Body of pancreas (tissue), 4 donors: Measurements from ENCODE around the gene L3HYPDH. TPM values are rescaled to one million over a fixed set of nuclear protein-coding genes. Genes with fewer than 3 reads are reported as not detected.

Source experiments
- ATAC-seq: fragments of 150-250 bp; one replicate; pipeline ENCODE4 v1.9.1; 2016
- DNase-seq, 4 donors: peaks; one replicate each; pipeline ENCODE4 v3.0.0-alpha.2; 2019
- H3K27ac ChIP-seq, 4 donors: fragments of 200-600 bp; sonication (generic); 1 replicate in 3 of 4; 2 replicates in 1 of 4; pipeline versions ENCODE4 v1.5.1 to v1.6.1; 2016 to 2019; ENCODE audit warnings: mild to moderate bottlenecking in 1 of 4, mixed read lengths in 1 of 4, moderate library complexity in 1 of 4
- H3K27me3 ChIP-seq, 2 donors: fragments of 200-600 bp; sonication (generic); one replicate each; pipeline ENCODE4 v1.6.0; 2016; ENCODE audit warnings: mild to moderate bottlenecking in 1 of 2
- H3K36me3 ChIP-seq, 2 donors: fragments of 200-600 bp; sonication (generic); replicated peaks in 1 of 2; 2 replicates each; pipeline ENCODE4 v1.5.1; 2016; ENCODE audit warnings: low read depth in 2 of 2; ENCODE audit not compliant: insufficient read depth in 1 of 2
- H3K4me1 ChIP-seq: fragments of 200-600 bp; sonication (generic); one replicate; pipeline ENCODE4 v1.6.0; 2016
- H3K4me3 ChIP-seq, 2 donors: fragments of 200-600 bp; sonication (generic); 1 replicate in 1 of 2; 2 replicates in 1 of 2; pipeline ENCODE4 v1.5.1; 2016 to 2019
- H3K9me3 ChIP-seq, 3 donors: fragments of 200-600 bp; sonication (generic); 1 replicate in 2 of 3; 2 replicates in 1 of 3; pipeline ENCODE4 v1.5.1; 2016
- CTCF ChIP-seq, 7 experiments: fragments of 450-650 bp in 4 of 7; fragments of 200-600 bp in 3 of 7; sonication (generic) in 3 of 7; IDR thresholded peaks; one replicate each; pipeline ENCODE4 v1.5.1; 2016 to 2019; ENCODE audit warnings: antibody characterized with exemption in 7 of 7
- POLR2A ChIP-seq, 3 donors: fragments of 450-650 bp; IDR thresholded peaks; one replicate each; pipeline ENCODE4 v1.6.1; 2016; ENCODE audit warnings: antibody characterized with exemption in 3 of 3, mild to moderate bottlenecking in 2 of 3
- WGBS, 2 donors: methylation state at CpG; one replicate each; pipeline ENCODE4 v1.1.5; 2017; 5-methylcytosine and 5-hydroxymethylcytosine counted together
- intact Hi-C: fragments of 100-400 bp; cut with DNase I; formaldehyde crosslinking; loops from one replicate; pipeline ENCODE4 v1.15.1; 2023
- total RNA-seq, 2 donors: library from RNA; depleted of rRNA; stranded (reverse); fragments of >200 nt; gene quantifications; one replicate each; pipeline ENCODE4 v1.1.0, GENCODE V29; 2016

Gene L3HYPDH
- total RNA-seq, 2 donors from 2014 or later: 42.0 to 60.0 TPM

DNA sequence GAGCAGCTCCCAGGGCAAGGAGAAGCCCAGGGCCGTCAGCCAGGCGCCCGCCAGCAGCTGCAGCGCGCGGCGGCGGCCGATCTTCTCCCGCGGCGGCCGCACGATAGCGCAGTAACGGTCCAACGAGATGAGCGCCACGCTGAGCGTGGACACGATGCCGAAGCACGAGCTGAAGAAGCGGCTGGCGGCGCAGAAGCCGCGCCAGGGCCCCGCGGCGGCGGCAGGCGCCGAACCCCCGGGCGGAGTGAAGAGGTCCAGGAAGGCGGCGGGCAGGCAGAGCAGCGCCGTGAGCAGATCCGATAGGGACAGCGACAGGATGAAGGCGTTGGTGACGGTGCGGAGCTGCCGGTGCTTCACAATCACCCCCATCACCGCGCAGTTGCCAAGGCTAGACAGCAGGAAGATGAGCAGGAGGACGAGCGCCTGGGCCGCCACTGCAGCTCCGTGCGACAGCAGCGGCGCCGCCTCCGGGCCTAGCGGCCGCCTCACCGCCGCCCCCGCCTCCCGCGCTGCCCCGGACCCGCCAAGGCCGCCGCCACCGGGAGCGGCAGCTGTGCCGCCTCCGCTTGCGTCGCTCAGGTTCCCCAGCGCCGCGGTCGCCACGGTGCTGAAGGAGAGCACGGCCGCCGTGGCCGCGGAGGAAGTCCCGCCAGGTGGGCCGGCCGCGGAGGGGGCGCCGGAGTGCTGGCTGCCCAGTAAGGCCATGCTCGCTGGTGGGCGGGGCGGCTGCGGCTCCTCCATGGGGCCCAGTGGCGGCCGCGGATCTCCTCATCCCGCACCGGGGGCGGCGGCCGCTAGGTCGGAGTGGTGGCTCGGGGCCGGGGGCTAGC, 19.5 kb downstream of the L3HYPDH start:
- DNase-seq (peak; percentile 70 to 82 (median 75)), ATAC-seq (peak; percentile 86)
- intact Hi-C loops: no loop called here
- Histone ChIP-seq H3K27me3 (no peaks in the 10 kb centered on the region), H3K4me1 (peaks cover 11% of the 10 kb centered on the region), H3K27ac (peak overlapping the region in 3 of 4 donors; percentile 60 to 73 (median 70)), H3K9me3 (no peaks in the 10 kb centered on the region), H3K4me3 (peak overlapping the region; percentile 45 to 55), H3K36me3 (no peaks in the 10 kb centered on the region)
- 0% methylated on average over 3 to 99 of the region's 105 CpGs for WGBS, 2 donors
- TF ChIP-seq POLR2A (IDR thresholded peaks at IDR 0.05): peak in 2 of 3 donors; percentile 14 to 16
- no peak for TF ChIP-seq CTCF (IDR thresholded peaks at IDR 0.05)

DNA sequence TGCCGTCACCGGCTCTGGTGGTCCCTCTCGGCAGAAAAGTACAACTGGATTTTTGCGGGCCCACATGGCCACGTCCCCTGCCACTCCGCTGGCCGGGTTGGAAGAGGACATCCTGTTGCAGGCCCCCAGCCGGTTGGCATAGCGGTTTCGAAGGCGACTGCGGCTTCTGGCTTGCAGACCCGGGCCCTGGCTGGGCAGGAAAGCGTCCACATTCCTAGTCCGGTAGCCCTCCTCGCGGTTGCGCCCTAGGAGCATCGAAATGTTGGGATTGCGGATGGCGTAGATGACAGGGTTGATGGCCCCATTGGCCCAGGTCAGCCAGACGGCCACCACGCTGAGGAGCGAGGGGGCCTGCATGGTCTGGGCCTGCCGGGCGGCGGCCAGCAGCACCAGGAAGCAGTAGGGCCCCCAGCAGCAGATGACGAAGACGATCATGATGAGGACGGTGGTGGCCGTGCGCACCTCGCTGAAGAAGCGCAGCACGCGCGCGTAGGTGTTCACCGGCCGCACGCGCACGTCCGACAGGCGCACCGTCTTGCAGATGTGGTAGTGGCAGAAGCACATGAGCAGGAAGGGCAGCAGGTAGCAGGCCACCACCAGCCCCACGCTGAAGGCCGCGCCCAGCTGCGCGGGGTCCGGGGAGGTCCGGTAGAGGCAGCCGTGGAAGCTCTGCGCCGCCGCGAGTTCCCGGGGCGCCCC, 20.3 kb downstream of the L3HYPDH start:
- 15 to 32% methylated on average over 32 to 59 of the region's 60 CpGs for WGBS, 2 donors
- ATAC-seq (no peak), DNase-seq (peak; percentile 14 to 25 (median 18))
- H3K36me3 ChIP-seq: no peaks in the 10 kb centered on the region
- peak overlapping the region in 3 of 4 donors; percentile 60 to 73 (median 70) for H3K27ac ChIP-seq
- intact Hi-C loops: no loop called here
- H3K9me3 ChIP-seq: no peaks in the 10 kb centered on the region
- no peak for TF ChIP-seq POLR2A (IDR thresholded peaks at IDR 0.05)
- TF ChIP-seq CTCF (IDR thresholded peaks at IDR 0.05): no peak
- peaks cover 11% of the 10 kb centered on the region for H3K4me1 ChIP-seq
- H3K27me3 ChIP-seq: no peaks in the 10 kb centered on the region
- H3K4me3 ChIP-seq: peak overlapping the region; percentile 45 to 55

- H3K9me3 ChIP-seq: no peaks in the 10 kb centered on the region
- DNase-seq: no peak
- 70 to 93% methylated on average over 1 of the region's 1 CpG for WGBS, 2 donors
- TF ChIP-seq POLR2A (IDR thresholded peaks at IDR 0.05): no peak
- TF ChIP-seq CTCF (IDR thresholded peaks at IDR 0.05): no peak
- no peak overlapping the region for H3K4me3 ChIP-seq
- intact Hi-C loops: no loop called here
- H3K27me3 ChIP-seq: no peaks in the 10 kb centered on the region
- H3K36me3 ChIP-seq: no peaks in the 10 kb centered on the region
- no peak for ATAC-seq
- peaks cover 11% of the 10 kb centered on the region for H3K4me1 ChIP-seq
- no peak overlapping the region for H3K27ac ChIP-seq
Observed at GRCh38 chr14:59461891-59462290, 22.3 kb downstream of the L3HYPDH start.

DNA sequence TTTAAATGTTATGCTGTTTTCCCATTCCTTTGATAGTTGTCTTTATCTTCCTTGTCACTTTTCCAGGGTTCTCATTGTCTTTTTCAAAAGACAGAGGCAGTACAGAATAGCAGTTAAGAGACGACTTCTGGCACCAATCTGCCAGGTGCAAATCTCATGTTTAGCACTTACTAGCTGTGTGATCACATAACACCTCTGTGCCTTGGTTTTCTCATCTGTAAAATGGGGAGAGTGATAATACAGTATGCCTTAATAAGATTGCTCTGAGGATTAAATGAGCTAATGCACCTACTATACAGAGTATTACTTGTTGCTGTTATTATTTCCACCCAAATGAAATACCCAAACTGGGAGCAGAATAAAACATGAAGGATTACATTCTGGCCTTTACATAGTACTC, 23.8 kb downstream of the L3HYPDH start:
- H3K27ac ChIP-seq: no peak overlapping the region
- H3K9me3 ChIP-seq: no peaks in the 10 kb centered on the region
- no peak overlapping the region for H3K4me3 ChIP-seq
- TF ChIP-seq POLR2A (IDR thresholded peaks at IDR 0.05) (no peak), CTCF (IDR thresholded peaks at IDR 0.05) (no peak)
- WGBS, 2 donors: 72 to 84% methylated on average over 1 of the region's 1 CpG
- no peaks in the 10 kb centered on the region for H3K36me3 ChIP-seq
- peaks cover 11% of the 10 kb centered on the region for H3K4me1 ChIP-seq
- no peaks in the 10 kb centered on the region for H3K27me3 ChIP-seq
- intact Hi-C loops: no loop called here
- DNase-seq (no peak), ATAC-seq (no peak)
